ENCODE data around the gene PARD3.

Gene PARD3

DNA sequence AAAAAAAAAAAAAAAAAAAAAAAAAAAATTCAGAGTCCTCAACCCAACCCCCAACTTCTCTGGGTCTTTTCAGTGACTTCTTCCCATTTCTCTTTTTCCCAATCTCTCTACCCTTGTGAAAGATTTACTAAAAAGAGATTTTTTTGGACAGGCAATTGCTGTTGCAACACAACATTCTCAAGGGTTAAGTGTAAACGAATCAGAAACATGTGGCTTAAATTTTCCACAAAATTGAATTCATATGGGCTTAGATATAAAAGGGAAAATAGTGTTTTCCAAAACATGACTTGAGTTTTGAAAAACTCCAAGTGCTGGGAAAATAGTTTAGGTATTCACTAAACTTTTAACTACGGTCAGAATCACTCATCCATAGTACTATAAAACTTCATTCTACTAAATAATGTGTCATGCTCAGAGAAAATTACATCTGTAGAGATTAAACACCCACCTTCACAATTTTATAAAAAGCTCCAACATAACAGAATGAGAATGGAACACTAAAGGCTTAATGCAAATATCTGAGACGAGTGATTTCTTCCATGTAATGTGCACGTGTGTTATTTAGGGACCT lies 643.1 kb downstream of the PARD3 start:
- DNase-seq, result no peak

GRCh38 chr10:34169677-34170076 lies 645.4 kb downstream of the PARD3 start:
- DNase-seq, result no peak

- no peak for DNase-seq
These were observed 646.0 kb downstream of the PARD3 start for GRCh38 chr10:34169131-34169530.

DNA sequence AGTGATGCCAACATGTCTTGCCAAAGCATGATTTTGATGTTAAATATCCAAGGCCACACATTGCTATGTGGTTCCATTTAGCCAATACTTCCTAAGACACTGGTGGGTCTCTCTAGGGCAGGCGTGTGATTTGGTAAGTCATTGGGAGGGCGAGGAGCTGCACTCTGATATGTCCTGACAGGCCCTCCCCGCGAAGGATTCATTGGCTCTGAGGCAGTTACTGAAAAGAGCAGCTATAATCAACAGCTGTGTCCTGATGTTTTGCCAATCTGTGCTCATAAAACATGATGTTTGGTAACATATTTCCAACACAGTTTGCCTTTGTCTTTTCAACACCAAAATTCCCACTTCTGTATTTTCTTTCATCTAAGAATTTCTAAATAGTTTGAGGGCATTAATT lies 646.7 kb downstream of the PARD3 start:
- no peak for DNase-seq

DNA sequence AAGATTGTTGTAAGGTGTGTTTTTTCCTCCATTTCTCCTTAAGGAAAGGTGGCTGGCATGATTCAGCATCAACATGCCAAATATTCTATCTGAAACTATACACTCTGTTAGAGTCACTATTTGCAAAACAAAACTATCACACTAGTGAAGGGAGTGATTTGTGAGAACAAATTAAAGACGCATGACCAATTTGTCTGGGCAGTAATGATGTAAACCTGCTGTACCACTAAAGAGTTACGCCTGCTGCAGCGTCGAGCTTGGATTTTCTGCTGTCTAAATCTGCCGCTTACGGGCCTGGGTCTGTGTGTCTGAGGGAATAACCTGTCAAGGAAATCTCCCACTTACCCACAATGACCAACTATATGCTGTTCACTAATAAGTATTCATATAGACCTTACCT lies 648.3 kb downstream of the PARD3 start:
- no peak for DNase-seq

DNA sequence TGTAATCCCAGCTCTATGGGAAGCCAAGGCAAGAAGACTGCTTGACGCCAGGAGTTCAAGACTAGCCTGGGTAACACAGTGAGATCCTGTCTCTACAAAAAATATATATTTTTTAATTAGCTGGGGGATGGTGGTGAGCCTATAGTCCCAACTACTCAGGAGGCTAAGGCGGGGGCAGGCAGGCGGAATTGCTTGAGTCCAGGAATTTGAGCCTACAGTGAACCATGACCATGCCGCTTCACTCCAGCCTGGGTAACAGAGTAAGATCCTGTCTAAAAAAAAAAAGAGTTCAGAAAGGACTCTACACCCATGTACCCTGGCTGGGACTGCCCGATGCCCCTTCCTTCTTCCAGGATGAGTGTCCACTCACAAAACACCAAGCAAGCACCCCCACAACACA lies 648.7 kb downstream of the PARD3 start:
- no peak for DNase-seq

GRCh38 chr10:34164029-34164428 lies 651.1 kb downstream of the PARD3 start:
- no peak for DNase-seq

- no peak for DNase-seq
These were observed 651.8 kb downstream of the PARD3 start for GRCh38 chr10:34163075-34163905.

- no peak for DNase-seq
These were observed 653.2 kb downstream of the PARD3 start for GRCh38 chr10:34161777-34162370.

- DNase-seq, result no peak
These were observed 654.5 kb downstream of the PARD3 start for GRCh38 chr10:34160595-34160994.

DNA sequence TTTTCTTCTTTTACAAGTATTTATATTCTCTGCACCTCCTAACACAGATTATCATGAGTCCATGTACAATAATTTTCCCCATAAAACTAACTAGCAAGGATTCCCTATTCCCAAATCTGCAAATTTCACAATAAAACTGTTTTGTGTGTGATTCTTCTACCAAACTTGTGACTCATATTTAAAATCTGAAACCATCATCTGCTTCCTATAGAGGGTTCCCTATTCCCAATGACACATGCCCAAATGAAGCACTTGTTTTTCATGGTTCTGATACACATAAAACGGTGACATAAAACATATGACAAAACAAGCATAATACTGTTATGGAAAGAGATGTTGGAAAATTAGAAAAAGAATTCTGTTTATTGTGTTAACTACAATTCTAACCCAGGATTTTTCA lies 657.6 kb downstream of the PARD3 start:
- DNase-seq, result no peak

- DNase-seq, result no peak
These were observed 658.2 kb downstream of the PARD3 start for GRCh38 chr10:34156781-34157425.

- DNase-seq, result no peak
These were observed 659.3 kb downstream of the PARD3 start for GRCh38 chr10:34155812-34156211.

DNA sequence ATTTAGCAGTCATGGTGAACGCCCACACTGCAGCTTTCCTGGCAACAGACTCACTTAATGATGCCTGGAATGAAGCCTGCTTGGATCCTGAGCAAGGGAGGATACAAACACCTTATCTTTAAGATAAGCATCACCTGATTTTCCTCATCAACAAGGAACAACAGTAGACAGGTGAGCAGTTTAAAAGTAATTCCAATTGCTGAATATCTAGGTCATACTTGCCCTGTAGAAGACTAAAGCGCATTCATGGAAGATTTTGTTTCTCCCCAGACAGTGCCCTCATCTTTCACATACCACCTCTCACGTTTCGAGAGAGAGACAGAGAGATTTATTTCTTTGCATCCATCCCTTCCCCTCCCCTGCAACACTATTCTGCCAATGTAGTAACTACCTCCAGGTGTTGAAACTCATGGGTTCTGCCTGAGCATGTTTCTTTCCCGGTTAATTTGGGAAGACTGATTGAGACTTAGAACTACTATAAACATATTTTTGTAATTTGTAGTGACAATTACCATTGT lies 660.7 kb downstream of the PARD3 start:
- no peak for DNase-seq

DNA sequence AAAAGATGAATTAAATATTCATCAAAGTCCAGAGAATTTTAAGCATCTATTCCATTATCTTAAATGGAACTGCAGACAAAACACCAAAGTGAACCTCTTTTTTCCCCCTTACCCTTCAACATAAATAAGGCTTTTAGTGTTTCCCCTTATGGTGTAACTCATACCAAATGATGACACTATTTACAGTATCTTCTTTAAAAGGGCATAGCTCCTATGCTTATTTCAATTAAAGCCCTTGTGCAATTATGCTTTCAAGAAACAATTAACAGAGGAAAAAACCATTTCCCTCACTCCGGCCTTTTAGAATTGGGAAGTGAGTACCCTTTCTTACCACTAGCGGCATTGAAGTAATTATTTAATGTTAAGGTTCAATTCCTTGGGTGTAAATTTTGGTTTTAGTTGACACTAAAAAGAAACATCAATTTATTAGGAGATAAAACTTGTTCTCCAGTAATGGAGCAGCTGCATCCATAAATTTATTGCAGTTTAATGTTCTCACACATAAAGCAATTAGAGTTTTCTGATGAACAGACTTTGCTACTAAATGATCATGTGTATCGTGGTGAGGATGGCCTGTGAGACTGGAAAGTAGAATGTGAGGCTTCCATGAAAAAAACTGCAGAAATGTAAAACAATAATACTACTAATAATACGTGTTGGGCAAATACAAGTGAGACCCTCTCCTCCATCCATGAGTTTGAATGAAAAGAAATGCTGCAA lies 661.3 kb downstream of the PARD3 start:
- no peak for DNase-seq

- no peak for DNase-seq
These were observed 662.7 kb downstream of the PARD3 start for GRCh38 chr10:34152434-34152833.

DNA sequence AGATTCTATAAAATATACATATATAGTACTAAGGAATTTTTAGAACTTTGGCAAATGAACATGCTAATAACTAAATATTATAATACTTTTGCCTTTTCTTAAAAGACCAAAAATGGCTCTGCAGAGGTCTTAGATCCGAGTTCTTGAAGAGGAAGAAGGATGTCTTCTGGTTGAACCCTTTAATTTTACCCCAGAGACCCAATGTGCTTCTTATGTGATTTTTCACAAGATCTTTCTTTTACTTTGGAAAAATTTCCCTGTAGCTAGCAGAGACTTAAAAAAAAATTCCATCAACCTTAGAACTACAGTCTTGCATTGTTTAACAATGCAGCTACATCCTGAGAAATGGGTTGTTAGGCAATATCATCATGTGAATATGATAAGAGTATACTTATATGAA lies 663.2 kb downstream of the PARD3 start:
- no peak for DNase-seq

DNA sequence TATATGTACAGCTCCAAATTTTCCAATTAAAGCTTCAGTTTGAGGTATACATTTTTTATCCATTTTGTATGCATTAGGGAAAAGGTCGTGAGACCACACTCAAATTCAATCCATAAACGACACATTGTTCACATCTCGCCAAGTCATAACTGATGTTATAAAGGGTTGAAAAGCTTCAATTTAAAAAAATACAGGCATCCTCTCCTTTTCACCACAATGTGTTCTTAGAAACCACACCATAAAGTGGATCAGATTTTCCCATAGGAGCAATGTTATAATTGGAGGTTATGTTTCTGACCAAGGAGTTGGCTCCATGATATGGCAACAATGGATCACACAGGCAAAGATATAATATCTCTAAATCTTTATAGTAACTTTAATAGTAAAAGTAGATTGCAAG lies 663.6 kb downstream of the PARD3 start:
- no peak for DNase-seq

- DNase-seq, result no peak
These were observed 665.0 kb downstream of the PARD3 start for GRCh38 chr10:34150103-34150502.

DNA sequence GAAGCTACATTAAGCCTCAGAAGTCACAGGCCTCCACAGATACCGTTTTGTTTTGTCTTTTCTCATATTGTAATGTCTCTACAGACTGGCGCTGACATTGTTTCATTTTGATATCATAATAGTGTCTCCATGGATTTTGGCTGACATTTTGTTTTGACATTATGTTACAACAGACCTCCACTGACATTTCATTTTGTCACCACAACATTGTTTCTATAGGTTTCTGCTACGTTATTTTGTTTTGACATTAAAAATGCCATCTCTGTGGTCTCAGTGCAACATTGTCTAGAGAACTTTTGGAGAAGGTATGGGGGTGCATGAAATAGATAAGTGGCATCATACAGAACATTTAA lies 666.8 kb downstream of the PARD3 start:
- no peak for DNase-seq

GRCh38 chr10:34147641-34148304 lies 667.3 kb downstream of the PARD3 start:
- no peak for DNase-seq

DNA sequence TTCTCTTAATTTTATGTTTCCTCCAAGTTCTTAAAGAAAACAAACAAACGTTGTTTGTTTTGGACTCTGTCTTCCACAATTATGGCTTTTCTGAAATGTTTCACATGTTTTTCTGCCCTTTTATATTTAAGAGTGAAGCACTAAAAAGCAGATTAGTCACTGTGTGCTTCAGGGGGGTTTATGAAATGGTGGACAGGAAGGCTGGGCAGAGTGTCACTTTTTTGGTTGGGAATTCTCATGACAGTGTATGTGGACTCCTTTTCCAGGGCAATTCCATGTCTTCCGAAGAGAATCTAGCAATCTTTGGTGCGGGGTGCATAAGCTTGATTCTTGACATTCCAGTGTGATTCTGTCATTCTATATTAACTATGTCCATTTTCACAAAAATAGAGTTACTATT lies 669.4 kb downstream of the PARD3 start:
- no peak for DNase-seq

GRCh38 chr10:34143466-34143865 lies 671.6 kb downstream of the PARD3 start:
- no peak for DNase-seq
